GM12892 (cell line): ENCODE measurements around the gene EYS.

Experiments used
- POLR2A ChIP-seq: IDR thresholded peaks from 2 replicates; pipeline ENCODE4 v1.6.1; 2011; ENCODE audit warnings: low read depth, low read length, control low read depth
- POLR2AphosphoS5 ChIP-seq: IDR thresholded peaks from 2 replicates; pipeline ENCODE4 v1.6.1; 2011; ENCODE audit warnings: low read depth, low read length, control low read depth
- TAF1 ChIP-seq: IDR thresholded peaks from 2 replicates; pipeline ENCODE4 v1.6.1; 2011; ENCODE audit warnings: low read depth, mild to moderate bottlenecking, control low read depth, low read length, borderline replicate concordance

- TF ChIP-seq TAF1 = no peak
- TF ChIP-seq POLR2A = no peak
- no peak for TF ChIP-seq POLR2AphosphoS5
Measured at GRCh38 chr6:63745784-63746183, 1961.2 kb downstream of the EYS start.
